NCI-H1092 treated with DMSO at 0.1 percent for 48 hours (cell line): ENCODE data around the gene ABHD10.
"Not testable (repeated sequence)": the region's sequence is repeated elsewhere in the genome, so short reads cannot be mapped to it uniquely, and the experiment has no call there.

Experiments used
- DNase-seq: peaks from one replicate; lab custom pipeline; 2025; lab: John Stamatoyannopoulos, UW

ABHD10 gene

DNA sequence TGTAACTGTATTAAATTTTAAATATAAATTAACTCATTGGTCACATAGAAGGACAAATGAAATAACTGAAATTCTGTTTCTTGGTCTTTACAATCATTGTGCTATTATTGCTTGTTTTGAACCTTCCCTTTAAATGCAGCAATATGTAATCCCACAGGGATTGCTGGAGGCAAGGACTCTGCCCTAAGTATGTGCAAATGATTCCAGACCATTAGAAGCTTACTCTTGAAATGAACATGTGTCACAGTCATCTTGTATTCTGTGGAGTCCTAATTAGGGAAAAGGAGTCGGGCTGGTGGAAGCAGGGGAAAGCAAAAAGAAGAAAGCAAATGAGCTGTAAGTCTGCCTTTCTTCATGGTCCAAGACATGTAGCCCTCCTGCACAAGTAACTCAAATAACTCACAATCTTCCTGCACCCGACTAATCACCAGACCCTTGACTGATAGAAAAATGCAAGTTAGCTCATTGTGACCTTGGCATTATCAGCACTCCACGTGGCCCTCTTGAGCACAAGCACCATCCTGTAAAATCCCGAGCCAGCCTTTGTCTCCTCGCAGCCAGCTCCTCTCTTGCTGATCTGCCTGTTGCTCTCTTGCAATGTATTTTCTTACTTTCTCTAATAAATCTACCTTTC is 53.4 kb downstream of the ABHD10 start:
- DNase-seq: peak; percentile 79

DNA sequence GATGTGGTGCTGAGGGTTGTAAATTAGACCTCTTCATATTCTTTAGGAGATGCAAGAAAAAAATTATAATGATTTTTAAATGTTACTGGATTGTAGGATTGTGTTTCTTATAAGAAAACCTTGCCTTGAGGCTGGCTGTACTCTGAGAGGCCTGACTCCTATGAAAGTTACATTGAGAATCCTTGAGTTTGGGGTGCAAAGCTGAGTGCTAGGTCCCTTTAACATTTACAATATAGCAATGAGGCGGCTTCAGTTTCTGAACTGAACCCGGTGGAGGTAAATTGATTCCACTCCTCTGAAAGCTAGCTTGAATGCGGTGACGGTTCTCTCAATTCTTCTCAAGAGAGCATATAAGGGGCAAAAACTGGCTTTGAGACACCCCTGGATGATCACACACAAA is 55.6 kb downstream of the ABHD10 start, which contains the start of gene TMPRSS7:
Gene TMPRSS7 (plus strand): TSS at position 301 of the 400 bp plus-strand sequence. CDS start 110 bp downstream, outside the sequence.
- no peak for DNase-seq

DNA sequence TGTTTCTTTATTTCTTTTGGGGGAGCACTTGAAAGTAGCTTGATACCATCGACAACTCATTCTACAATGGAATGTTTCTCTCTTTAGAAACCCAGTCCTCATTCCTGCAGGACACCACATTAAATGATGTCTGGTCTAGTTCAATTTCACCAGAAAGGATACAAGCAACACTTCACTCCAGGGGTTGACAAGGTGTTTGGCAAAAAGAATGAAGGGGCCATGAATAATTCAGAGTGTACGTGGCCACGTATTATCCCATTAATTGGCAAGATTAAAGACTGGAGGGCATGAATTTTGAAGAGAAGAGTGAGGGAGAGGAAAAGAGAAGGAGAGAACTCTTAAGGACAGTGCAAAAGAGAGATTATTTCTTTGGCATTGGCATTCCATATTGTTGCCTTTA is 56.4 kb downstream of the ABHD10 start:
- no peak for DNase-seq

DNA sequence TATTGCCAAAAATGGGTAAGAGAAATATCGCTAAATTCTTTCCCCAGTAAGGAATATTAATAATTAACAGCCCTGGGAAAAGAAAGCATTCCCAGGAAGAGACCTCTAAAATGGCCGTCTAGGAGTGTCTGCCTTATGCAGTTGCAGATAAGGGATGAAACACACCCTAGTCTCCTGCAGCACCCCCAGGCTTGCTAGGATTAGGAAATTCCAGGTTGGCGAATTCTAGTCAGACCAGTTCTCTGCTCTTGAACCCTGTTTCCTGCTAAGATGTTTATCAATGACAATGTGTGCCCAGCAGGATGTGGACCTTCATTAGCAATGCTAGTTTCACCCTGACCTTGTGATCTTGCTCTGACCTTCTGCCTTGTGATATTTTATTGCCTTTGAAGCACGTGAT is 58.4 kb downstream of the ABHD10 start:
- DNase-seq: not testable (repeated sequence)

DNA sequence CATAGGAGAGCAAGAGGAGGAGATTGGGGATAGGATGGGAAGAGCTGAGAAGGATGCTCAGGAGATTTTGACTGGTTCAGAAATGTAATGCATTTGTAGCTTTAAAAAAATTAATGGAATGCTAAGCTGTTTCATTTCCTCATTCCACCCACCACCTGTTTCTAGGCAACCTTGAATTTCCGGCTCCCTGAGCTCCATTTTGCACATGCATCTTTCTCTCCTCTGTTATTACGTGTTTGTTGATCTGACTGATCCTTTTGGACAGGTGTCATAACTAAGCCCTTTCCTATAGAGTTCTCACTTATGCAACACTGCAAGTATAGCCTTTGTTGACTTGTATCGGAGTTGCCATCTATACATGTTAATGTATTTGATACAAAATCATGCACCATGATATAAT is 60.0 kb downstream of the ABHD10 start:
- peak; percentile 13 for DNase-seq

DNA sequence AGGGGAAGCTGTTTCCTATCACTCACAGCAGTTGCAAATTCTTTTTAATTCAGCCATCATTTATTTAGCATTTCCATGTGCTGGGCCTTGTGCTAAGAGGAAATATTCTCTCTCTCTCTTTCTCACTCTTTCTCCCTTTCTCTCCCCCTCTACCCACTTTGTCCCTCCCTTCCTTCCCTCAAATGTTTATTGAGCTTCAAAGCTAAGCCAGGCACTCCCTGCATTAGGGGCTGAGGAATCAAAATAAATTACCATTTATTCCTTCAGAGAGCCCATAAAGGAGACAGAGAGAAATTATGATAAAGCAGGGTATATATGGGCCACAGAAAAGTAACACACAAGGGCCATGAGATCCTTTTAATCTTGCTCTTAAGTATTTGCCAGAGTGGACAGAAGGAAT is 62.5 kb downstream of the ABHD10 start:
- peak; percentile 34 for DNase-seq

DNA sequence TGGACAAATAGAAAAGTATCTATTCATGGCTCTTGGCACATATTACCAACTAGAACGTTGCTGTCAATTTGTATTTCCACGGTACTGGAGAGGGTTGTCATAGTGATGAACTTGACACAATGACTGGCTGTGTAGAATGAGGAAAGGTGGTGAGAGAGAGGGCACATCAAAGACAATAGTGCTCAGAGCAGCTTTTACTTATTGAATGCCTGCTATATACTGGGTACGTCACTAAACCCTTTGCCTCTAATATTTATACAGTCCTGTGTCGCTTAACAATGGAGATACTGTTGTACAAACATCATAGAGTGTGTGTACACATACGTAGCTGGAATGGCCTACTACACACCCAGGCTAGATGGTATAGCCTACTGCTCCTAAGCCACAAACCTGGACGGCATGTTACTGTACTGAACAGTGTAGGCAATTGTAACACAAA is 64.0 kb downstream of the ABHD10 start:
- peak; percentile 100 for DNase-seq
